GM20431 (cell line): ENCODE measurements around the gene FERMT3.
"Not testable (repeated sequence)": the region's sequence is repeated elsewhere in the genome, so short reads cannot be mapped to it uniquely, and the experiment has no call there.

Source experiments
- in situ Hi-C: fragments of 300-500 bp; cut with MseI, MboI; formaldehyde crosslinking; loops from one replicate; pipeline ENCODE4 v1.15.0; 2020; ENCODE audit warnings: low sequenced_read_pairs; ENCODE audit not compliant: unreplicated experiment

Gene FERMT3

DNA sequence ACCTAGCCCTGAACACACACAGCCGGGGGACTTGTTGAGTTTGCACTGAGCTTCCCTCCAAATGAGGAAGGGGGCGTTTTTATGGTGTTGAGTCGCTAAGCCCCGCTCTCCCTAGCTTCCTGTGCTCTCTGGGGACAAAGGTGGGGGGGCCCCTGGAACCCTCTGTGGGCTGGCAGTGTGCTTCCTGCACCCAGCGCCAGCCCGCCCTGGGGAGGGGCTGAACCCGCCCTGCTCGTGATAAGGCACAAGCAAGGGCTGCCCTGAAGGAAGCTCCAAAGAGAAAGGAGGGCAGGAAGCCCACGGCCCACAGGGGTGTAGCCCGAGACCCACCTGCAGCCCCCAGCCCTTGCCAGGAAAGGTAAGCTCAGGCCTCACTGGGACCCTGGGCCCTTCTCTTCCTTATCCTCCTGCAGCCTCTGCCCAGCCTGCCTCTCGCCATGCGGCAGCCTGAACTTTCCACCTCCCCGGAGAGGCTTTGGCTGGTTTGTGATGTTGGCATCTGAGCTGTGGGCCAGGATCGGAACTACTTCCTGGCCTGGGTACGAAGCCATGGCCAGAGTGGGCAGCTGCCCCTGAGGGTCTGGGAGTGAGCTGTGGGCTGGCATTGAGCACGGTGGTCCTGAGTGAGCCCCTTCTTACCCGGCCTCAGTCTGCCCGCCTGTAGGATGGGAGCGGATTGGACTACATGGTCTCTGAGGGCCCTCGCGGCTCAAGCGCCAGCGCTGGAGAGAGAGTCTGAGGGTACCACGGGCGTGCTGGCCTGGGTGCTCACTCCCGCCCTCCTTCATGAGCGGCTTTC, at the start of gene FERMT3:
TSS of gene FERMT3 (plus strand) at position 265 of the 799 bp plus-strand sequence. CDS start 644 bp downstream, outside the sequence.
- in situ Hi-C loops = no loop called here

DNA sequence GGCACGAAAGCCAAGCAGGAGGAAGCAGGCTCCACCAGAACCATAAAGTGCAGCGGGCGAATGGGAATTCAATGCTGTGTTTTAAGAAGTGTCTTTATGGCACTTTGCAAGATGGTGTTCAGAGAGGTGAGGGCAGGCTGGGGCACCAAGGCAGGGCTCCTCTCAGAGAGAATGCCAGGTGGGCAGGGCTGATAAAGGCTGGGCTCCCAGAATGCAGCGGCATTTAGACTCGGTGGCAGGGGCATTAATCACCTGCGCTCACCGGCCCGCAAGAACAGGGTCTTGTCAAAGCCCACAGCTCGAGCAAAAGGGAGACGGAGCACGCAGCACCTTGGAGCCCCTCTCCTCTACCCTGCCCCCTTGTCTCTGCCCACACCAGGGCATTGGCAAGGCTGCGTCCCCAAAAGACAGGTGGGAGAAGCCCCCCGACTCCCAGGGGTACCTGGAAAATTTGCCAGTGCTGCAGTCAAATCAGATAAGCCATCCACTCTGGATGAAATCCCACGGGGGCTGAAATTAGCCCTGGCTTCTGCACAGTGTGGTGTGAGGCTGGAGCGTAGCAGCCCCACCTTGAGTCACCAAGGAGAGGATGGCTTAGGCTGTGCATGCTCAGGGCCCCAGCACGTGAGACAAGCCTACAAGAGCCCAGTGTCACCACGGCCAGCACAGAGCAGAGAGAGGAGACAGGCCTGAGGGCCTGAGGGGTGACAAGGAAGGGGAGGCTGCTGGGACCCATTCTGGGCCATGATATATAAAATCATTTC, 48.7 kb upstream of the FERMT3 start:
- in situ Hi-C loops = no loop called here

DNA sequence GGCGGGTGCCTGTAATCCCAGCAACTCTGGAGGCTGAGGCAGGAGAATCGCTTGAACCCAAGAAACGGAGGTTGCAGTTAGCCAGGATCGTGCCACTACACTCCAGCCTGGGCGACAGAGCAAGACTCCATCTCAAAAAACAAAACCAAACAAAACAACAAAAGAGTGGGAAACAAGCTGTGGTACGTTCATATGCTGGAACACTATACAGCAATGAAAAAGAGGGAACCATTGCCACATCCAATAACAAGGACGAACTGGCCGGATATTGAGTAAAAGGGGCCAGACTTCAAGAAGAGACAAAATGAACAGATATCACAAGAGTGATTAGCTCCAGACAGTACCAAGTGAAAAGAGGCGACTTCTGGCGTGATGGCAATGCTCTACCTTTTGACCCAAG, 45.5 kb upstream of the FERMT3 start:
- in situ Hi-C loops = no loop called here

DNA sequence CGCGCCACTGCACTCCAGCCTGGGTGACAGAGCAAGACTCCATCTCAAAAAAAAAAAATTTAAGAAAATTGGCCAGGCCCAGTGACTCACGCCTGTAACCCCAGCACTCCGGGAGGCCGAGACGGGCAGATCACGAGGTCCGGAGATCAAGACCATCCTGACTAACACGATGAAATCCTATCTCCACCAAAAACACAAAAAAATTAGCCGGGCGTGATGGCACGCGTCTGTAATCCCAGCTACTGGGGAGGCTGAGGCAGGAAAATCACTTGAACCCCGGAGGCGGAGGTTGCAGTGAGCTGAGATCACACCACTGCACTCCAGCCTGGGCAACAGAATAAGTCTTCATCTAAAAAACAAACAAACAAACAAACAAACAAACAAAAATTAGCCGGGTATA, 43.8 kb upstream of the FERMT3 start:
- in situ Hi-C loops = not testable (repeated sequence)

- in situ Hi-C loops = no loop called here
Measured at GRCh38 chr11:64163951-64164350, 42.6 kb upstream of the FERMT3 start.

DNA sequence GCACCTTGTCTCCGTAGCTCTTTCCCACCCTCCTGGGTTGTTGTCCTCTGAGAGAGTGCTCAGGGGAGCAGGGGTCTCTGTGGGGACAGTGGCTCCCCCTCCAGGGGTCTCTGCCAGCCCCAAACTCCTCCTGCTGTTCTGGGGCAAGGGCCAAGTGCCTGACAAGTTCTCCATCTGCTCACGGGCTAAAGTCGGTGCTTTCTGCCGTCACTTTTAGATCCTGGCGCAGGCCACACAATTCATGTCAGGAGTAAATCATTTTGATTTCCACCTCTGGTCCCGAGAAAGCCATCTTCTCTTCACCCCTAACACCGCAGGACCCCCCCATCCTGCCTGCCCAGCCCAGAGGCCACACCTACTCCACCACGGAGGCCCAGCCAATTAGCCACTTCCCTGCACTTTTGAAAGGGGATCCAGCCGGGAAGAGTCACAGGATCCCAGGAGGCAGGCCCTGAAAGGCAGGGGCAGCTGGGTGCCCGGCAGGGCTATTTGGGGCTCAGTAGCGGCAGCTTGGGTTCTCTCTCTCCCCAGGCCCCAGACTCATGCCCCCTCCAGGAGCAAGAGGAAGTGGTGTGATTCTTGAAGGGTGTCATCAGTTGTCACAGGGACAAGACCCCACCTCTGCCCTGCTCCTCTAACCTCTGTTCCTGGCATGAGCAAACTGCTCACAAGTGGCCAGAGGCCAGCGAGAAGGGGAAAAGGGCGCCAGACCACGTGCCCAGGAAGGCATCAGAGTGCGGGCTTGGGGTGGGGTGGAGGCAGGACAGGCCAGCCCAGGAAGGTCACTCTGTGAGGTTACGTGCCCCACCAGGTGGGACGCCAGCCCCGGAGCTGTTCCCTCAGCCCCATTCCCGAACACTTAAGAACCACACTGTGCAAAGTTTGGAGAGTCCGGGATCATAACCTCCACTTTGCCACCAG, 41.9 kb upstream of the FERMT3 start:
- in situ Hi-C loops = no loop called here

DNA sequence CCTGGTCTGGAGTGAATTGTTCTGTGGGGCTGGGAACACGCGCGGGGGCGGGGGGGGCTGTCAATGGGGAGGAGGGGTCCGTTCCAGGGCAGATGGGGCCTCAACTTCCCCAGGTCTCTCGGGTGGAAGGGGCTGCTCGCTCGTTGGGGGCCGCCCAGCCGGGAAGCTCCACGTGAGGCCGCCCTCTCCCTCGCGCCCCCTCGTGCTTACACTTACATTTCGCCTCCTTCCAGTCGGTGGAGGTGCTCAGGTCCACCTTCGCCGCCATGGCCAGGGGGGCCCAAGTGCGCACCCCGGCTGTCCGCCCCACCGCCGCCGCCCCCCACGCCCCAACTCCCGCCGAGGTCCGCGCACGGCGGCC, 41.1 kb upstream of the FERMT3 start:
- in situ Hi-C loops = no loop called here

- in situ Hi-C loops = no loop called here
Measured at GRCh38 chr11:64165842-64166635, 40.5 kb upstream of the FERMT3 start, which contains the start of gene MACROD1. Gene MACROD1, minus strand, starts transcription at chr11:64166113. Its CDS starts 119 bp downstream, at chr11:64165994.

DNA sequence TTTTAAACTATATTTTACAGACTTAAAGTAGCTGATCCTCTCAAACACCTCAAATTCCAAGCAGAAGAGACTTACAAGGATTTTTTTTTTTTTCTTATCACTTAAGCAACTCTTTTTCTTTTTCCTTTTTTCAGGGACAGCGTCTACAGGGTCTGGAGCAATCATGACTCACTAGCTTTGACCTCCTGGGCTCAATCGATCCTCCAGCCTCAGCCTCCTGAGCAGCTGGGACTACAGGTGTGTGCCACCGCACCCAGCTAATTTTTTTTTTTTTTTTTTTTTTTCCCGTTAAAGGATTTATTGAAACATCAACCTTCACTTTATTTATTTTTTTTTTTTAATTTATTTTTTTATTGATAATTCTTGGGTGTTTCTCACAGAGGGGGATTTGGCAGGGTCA, 36.1 kb upstream of the FERMT3 start:
- in situ Hi-C loops = no loop called here

GRCh38 chr11:64173616-64174355, 32.7 kb upstream of the FERMT3 start:
- in situ Hi-C loops = no loop called here

DNA sequence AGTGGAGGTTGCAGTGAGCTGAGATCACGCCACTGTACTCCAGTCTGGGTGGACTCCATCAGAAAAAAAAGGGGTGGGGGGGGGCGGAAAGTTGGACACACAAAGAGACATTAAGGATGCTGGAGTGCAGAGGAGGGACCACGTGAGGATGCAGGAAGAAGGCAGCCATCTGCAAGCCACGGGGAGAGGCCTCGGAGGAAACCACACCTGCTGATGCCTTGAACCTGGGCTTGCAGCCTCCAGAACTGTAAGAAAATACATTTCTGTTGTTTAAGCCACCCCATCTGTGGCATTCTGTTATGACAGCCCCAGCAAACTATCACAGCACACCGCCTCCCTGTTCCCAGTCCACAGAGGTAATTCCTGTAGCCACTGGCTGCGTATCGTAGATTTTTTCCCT, 29.8 kb upstream of the FERMT3 start:
- in situ Hi-C loops = no loop called here

DNA sequence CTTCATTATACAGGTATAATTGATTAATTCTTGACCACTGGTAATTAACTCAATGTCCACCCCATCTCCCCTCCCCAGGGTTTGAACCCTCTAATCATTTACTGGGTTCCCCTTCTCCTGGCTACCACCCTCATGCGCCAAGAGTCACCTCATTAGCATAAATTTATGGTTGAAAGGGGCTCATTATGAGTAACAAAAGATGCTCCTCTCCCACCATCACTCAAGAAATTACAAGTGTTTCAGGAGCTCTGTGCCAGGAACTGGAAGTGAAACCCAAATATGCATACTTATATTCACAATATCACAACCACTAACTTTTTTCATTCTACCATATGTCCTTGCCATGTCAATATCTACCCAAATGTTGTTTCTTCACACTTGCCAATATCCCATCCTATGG, 28.3 kb upstream of the FERMT3 start:
- in situ Hi-C loops = no loop called here

DNA sequence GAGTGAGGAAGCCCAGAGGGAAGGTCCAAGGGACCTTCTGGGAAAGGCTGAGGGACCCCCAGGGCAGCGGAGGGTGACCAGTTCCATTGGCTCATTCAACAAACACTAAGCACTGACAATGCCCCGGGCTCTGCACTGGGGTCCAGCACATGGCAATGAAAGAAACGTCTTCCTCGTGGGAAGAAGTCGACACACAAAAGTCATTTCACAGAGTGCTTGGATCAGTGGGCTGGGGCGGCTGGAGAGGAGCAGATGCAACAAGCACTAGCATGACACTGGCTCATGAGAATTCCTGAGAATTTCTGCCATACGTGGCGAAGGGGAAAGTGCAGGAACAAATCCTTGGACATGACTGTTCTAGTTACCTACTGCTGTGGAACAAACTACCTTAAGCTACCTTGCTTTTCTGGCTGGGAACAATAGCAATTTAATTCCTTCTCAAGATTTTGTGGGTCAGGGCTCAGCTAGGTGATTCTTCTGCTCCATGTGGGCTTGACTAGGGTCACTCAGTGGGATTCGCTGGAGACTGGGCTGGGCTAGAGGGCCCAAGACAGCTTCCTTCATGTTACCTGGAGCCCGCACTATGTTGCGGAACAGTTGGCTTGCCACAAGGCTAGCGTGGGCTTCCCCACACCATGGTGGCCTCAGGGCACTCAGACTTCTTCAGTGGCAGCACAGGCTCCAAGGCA, 27.4 kb upstream of the FERMT3 start:
- in situ Hi-C loops = no loop called here

GRCh38 chr11:64180891-64181290, 25.6 kb upstream of the FERMT3 start:
- in situ Hi-C loops = no loop called here

GRCh38 chr11:64181506-64182411, 24.8 kb upstream of the FERMT3 start:
- in situ Hi-C loops = no loop called here

DNA sequence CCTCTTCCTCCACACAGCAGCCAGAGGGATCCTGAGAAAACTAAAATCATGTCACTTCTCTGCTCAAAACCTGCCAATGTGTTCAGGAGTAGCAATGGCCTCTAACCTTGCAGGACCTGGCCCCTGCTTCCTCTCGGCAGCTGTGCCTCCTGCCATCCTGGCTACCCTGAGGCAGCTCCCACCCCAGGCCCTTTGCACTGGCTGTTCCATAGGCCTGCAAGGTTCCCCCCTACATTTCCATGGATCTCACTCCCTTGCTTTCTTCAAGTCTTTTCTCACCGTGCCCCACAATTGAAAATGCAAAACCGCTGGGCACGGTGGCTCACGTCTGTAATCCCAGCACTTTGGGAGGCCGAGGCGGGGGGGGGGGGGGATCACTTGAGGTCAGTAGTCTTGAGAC, 22.6 kb upstream of the FERMT3 start:
- in situ Hi-C loops = no loop called here

DNA sequence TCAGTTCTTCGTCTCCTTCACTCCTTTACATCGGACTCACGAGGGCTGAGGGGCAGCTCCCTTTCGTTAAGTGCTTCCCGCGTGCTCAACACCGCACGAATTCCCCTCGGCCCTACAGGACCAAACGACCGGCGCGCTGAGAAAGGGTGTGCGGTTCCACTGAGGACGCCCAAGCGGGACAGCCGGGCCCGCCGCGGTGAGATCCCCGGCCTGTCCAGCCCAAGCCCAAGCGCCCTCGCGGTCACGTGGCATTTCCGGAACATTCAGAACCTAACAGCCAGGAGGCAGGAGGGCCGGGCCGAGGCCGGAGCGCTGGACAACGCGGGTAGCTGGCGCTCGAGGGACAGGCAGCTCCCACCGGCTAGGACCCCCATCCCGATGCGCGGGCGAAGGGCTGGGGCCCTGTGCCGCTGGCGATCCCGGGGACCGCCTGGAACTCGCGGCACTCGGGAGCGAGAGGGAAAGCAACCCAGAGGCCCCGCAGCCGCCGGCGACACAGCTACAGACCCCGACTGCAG, 21.3 kb upstream of the FERMT3 start:
- in situ Hi-C loops = no loop called here
